ENCODE results near the gene SPATC1L.
"Not testable (repeated sequence)": the region's sequence is repeated elsewhere in the genome, so short reads cannot be mapped to it uniquely, and the experiment has no call there.

The SPATC1L gene

GRCh38 chr21:46178961-46179360, 5.3 kb downstream of the SPATC1L start:
- H3K27ac ChIP-seq (replicated peaks): no peak overlapping the region
- TF ChIP-seq GABPA (IDR thresholded peaks at IDR 0.05; ENCODE audit: low read depth) (no peak), POLR2AphosphoS5 (IDR thresholded peaks at IDR 0.05; ENCODE audit: low read depth) (no peak), CTCF (IDR thresholded peaks at IDR 0.05; ENCODE audit: insufficient read depth, low read length) (no peak), SPI1 (IDR thresholded peaks at IDR 0.05; ENCODE audit: borderline replicate concordance, low read depth) (no peak)
- TF ChIP-seq, protein P1, sequence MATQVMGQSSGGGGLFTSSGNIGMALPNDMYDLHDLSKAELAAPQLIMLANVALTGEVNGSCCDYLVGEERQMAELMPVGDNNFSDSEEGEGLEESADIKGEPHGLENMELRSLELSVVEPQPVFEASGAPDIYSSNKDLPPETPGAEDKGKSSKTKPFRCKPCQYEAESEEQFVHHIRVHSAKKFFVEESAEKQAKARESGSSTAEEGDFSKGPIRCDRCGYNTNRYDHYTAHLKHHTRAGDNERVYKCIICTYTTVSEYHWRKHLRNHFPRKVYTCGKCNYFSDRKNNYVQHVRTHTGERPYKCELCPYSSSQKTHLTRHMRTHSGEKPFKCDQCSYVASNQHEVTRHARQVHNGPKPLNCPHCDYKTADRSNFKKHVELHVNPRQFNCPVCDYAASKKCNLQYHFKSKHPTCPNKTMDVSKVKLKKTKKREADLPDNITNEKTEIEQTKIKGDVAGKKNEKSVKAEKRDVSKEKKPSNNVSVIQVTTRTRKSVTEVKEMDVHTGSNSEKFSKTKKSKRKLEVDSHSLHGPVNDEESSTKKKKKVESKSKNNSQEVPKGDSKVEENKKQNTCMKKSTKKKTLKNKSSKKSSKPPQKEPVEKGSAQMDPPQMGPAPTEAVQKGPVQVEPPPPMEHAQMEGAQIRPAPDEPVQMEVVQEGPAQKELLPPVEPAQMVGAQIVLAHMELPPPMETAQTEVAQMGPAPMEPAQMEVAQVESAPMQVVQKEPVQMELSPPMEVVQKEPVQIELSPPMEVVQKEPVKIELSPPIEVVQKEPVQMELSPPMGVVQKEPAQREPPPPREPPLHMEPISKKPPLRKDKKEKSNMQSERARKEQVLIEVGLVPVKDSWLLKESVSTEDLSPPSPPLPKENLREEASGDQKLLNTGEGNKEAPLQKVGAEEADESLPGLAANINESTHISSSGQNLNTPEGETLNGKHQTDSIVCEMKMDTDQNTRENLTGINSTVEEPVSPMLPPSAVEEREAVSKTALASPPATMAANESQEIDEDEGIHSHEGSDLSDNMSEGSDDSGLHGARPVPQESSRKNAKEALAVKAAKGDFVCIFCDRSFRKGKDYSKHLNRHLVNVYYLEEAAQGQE (IDR thresholded peaks at IDR 0.05; ENCODE audit: insufficient replicate concordance, low read depth): no peak
- H3K4me3 ChIP-seq (replicated peaks; ENCODE audit: insufficient read depth, low read length): no peak overlapping the region
- no peak for DNase-seq (ENCODE audit: low read depth in 1 of 2, low spot score in 1 of 2)
- H3K27me3 ChIP-seq (ENCODE audit: insufficient read depth, poor library complexity, severe bottlenecking): peaks cover under 1% of the 10 kb centered on the region

GRCh38 chr21:46176443-46177129, 7.7 kb downstream of the SPATC1L start:
- H3K27ac ChIP-seq (replicated peaks); H3K4me3 ChIP-seq (replicated peaks; ENCODE audit: insufficient read depth, low read length); DNase-seq (ENCODE audit: low read depth in 1 of 2, low spot score in 1 of 2): not testable (repeated sequence)

DNA sequence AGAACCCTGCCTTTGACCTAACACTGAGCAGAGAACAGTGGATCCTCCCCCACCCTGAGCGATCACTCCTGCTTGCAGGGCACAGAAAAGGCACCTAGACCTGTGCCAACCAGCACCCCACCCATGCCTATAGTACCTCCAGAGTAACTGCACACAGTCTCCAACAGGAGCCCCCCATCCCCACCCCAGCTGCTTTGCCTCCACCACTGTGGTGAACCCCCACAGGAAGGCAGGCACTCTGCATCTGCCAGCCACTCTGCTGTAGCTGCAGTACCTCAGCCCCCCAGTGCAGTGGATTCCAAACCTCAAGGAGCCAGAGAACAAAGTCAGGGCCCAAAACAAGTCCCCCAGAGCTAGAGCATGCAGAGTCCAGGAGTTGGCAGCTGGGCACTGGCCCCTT, 10.7 kb downstream of the SPATC1L start:
- H3K27me3 ChIP-seq (ENCODE audit: insufficient read depth, poor library complexity, severe bottlenecking): no peaks in the 10 kb centered on the region
- no peak overlapping the region for H3K27ac ChIP-seq (replicated peaks)
- no peak overlapping the region for H3K4me3 ChIP-seq (replicated peaks; ENCODE audit: insufficient read depth, low read length)
- TF ChIP-seq SPI1 (IDR thresholded peaks at IDR 0.05; ENCODE audit: borderline replicate concordance, low read depth): no peak
- no peak for DNase-seq (ENCODE audit: low read depth in 1 of 2, low spot score in 1 of 2)

More at GRCh38 chr21:46176443-46177129, 7.7 kb downstream of the SPATC1L start:
- not testable (repeated sequence) for H3K27me3 ChIP-seq (ENCODE audit: insufficient read depth, poor library complexity, severe bottlenecking)

DNA sequence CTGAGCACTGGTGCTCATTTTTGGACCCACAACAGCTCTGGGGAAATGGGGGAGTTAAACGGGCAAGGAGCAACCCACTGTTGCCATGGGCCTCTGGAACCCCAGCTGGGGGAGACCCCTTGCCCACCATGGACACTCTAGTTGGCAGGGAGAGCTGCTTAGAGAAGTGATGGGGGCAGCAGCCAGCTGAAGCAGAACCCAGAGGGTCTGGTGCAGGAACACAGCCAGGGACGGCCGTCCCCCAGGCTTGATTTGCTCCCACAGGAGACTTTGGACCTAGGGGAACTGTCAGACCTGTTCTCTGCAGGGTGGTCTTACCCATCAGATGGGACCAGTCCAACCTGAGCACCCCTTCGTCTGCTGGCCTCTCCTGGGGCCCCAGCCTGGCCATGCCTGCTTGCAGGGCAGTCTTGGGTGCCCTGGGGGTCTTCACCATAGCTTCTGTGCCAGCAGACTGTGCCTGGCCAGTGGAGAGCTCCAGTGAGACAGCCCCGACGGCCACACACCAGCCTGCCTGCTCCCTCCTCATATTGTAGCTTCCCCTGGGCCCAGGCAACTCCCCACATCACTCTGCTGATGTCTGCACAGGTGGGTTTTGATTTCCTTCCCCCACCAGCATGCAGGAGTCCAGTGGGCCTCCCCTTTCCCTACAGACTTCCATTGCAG, 11.3 kb downstream of the SPATC1L start:
- no peaks in the 10 kb centered on the region for H3K27me3 ChIP-seq (ENCODE audit: insufficient read depth, poor library complexity, severe bottlenecking)
- TF ChIP-seq, protein P1 (IDR thresholded peaks at IDR 0.05; ENCODE audit: insufficient replicate concordance, low read depth): no peak
- TF ChIP-seq GABPA (IDR thresholded peaks at IDR 0.05; ENCODE audit: low read depth) (no peak), CTCF (IDR thresholded peaks at IDR 0.05; ENCODE audit: insufficient read depth, low read length) (no peak), SPI1 (IDR thresholded peaks at IDR 0.05; ENCODE audit: borderline replicate concordance, low read depth) (no peak), POLR2AphosphoS5 (IDR thresholded peaks at IDR 0.05; ENCODE audit: low read depth) (no peak)
- no peak for DNase-seq (ENCODE audit: low read depth in 1 of 2, low spot score in 1 of 2)
- H3K27ac ChIP-seq (replicated peaks): no peak overlapping the region
- H3K4me3 ChIP-seq (replicated peaks; ENCODE audit: insufficient read depth, low read length): no peak overlapping the region
